Activated CD4-positive, alpha-beta T cell treated with anti-CD3 and anti-CD28 coated beads, Interleukin-10, Interleukin-2, amounts not matched to agents 100 ng/mL and 50 ng/mL, durations not matched to agents 16 hours and 8 hours (primary cell): ENCODE data around the gene CYS1.
"Not testable (repeated sequence)": the region's sequence is repeated elsewhere in the genome, so short reads cannot be mapped to it uniquely, and the experiment has no call there.

Experiments used
- DNase-seq: peaks from one replicate; pipeline ENCODE4 v3.0.0-alpha.2; 2020

Gene CYS1

GRCh38 chr2:10028988-10029874 lies 51.0 kb downstream of the CYS1 start:
- peak; percentile 25 for DNase-seq

DNA sequence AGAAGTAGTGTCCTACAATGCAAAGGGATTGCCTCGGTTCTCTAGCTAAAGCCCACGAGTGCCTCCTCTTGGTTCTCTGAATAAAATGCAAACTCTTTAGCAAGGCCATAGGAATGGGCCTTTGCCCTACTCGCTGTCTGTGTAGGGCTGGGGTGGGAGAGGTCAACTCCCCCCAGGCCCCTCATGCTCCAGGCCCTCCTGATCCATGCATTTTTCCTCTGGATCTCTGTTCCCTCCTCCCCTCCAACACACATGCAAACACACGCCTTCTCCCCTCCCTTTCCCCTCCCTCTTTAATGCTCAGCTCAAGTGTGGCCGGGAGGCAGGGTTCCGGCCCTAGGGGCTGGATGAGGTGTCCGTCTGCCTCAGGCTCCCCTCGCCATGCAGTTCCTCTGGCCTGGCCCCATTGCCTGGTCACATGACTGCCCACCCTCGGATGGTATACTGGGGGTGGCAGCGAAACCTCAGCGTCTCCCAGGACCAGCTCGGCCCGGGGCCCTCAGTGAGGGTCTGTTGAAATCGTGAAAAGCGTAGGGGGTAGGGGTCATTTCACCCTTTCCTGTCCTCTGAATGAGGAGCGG lies 51.7 kb downstream of the CYS1 start:
- DNase-seq, result no peak

DNA sequence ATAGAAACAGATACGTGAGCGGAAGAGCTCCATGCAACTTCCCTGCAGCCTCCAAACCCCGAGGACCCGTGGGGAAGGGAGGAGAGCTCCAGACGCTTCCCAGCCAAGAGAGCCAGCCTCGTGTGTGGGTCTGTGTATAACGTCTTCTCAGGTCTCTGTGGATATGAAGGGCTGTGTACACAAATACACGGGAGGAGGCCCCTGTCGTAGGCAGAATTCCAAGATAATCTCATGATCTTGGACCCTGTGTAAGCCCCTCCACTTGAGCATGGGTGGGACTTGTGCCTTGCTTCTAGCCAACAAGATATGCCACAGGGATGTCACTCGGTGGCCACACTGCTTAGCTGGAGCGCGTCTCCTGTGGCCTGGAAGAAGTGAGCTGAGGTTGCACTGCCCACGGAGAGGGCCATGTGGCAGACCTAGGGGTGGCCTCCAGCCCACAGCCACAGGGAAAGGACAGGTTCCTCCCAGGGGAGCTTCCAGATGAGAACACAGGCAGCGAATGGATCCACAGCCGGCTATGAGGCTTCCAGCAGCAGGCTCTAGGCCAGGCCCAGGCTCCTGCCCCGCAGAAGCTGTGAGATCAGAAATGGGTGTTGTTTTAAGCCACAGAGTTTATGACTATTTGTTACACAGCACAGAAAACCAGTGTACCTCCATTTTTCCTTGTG lies 52.4 kb downstream of the CYS1 start:
- no peak for DNase-seq

- no peak for DNase-seq
These were observed 53.2 kb downstream of the CYS1 start for GRCh38 chr2:10026940-10027569.

- no peak for DNase-seq
These were observed 57.1 kb downstream of the CYS1 start for GRCh38 chr2:10022966-10023662.

DNA sequence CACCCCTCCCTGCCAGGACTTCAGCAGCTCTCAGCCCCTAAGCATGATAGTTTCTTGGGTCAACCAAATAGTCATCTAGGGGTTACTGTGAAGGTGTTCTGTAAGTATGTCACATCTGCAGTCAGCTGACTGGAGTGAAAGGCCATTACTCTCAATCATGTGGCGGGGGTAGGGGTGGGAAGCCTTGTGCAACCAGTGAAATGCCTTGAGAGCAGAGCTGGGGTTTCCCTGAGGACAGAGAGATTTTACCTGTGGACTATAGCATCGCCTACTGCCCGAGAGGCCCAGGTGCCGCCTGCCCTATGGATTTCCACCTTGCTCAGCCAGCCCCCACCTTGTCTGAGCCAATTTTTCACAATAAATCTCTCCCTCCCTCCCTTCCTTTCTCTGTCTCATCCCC lies 57.8 kb downstream of the CYS1 start:
- DNase-seq, result no peak

DNA sequence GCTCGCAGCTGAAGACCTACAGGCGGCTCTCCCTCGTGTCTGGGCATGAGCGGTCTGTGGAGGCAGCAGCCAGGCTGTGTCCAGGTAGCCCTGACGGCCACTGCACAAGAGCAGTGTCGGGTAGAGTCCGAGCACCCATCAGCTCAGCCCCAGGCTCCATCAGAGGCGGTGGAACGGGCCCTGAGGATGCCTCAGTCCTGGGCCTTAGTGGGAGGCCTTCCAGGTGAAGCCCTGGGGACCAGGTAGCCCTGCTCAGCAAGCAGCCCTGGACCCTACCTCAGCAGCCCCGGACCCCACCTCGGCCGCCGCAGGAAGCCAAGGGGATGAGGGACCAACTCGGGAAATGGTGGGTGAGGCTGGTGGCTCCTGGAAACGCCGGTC lies 58.2 kb downstream of the CYS1 start:
- no peak for DNase-seq

DNA sequence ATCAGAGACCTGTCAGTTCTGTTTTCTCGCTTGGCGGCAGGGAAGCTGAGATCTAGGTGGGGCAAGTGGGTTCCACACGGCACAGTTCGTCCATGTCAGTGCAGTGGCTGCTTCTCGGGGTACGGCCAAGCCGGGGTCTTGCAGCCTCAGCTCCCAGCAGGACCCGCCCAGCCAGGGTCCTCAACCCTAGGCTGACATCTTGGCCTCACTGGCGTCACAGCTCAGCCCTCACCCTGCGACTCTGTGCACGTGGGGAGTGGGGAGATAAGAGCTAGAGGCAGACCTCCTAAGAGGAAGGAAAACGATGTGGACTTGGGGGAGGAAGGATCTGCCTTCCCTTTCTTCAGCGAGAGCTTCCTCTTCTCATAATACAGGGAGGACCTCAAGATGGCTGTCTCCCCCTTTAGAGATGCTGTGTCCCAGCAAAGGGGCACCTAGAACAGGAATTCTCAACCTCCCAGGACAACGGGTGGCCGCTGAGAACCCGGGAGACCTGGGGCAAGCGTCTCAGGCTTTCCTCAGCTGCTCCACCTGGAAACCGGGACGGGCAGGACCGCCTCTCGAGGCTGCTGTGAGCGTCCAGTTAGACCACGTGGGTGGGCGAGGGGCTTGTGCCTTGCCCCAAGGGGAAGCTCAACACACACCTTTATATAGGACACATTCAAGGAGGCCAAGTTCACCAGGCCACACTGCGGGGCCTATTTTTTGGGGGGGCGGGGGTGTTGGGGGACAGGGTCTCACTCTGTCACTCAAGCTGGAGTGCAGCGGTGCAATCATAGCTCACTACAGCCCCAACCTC lies 60.4 kb downstream of the CYS1 start:
- DNase-seq, result no peak

- no peak for DNase-seq
These were observed 61.0 kb downstream of the CYS1 start for GRCh38 chr2:10019174-10019573.

DNA sequence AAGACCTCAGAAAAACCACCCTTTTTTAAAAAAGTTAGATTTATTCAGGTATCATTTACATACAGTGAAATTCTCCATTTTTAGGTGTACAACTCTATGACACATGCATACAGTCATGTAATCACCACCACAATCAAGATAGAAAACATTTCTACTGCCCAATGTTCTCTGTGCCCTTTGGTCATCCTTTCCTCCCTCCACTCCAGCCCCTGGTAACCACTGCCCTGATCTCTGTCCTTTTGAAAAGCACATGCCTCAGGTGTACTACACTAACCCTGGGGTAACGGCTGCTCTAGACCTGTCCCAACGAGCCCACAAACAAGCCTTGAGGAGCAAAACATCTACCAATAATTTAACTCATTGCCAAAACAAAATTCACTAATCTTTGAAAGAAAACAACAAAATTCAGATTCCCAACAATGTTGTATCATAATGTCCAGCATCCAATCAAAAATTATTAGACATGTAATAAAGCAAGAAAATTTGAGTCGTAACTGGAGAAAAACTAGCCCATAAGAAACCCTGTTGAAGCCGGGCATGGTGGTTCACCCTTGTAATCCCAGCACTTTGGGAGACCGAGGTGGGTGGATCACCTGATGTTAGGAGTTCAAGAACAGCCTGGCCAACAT lies 62.8 kb downstream of the CYS1 start:
- DNase-seq, result no peak

DNA sequence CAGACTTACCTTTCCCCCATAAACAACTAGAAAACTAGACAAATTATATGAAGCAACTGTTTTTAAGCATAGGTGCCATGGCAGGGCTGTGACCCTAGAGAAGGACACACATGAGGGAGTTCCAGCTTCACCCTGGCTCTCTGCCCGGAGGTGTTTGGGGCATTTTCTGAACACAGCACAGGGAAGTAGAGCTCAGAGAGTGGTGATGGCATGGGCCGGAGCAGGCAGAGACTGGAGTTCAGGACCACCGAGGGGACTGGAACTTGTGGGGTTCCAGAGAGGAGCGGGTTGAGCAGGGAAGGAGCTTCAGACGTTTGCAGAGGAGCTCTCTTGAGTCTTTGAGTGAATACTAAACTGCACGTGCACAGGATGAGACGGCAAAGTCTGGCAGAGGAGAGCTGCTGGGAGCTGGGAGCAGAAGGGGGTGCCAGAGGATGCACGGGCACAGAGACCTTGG lies 63.4 kb downstream of the CYS1 start:
- no peak for DNase-seq

- no peak for DNase-seq
These were observed 64.0 kb downstream of the CYS1 start for GRCh38 chr2:10016001-10016801.

DNA sequence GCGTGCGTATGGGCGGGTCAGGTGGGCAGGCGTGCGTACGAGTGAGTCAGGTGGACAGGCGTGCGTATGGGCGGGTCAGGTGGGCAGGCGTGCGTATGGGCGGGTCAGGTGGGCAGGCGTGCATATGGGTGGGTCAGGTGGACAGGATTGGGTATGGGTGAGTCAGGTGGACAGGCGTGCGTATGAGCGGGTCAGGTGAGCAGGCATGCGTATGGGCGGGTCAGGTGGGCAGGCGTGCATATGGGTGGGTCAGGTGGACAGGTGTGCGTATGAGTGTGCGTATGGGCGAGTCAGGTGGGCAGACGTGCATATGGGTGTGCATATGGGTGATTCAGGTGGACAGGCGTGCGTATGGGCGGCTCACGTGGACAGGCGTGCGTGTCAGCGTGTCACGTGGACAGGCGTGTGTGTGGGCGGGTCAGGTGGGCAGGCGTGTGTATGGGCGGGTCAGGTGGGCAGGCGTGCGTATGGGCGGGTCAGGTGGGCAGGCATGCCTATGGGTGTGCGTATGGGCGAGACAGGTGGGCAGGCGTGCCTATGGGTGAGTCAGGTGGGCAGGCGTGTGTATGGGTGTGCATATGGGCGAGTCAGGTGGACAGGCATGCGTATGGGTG lies 64.7 kb downstream of the CYS1 start:
- DNase-seq, result not testable (repeated sequence)

DNA sequence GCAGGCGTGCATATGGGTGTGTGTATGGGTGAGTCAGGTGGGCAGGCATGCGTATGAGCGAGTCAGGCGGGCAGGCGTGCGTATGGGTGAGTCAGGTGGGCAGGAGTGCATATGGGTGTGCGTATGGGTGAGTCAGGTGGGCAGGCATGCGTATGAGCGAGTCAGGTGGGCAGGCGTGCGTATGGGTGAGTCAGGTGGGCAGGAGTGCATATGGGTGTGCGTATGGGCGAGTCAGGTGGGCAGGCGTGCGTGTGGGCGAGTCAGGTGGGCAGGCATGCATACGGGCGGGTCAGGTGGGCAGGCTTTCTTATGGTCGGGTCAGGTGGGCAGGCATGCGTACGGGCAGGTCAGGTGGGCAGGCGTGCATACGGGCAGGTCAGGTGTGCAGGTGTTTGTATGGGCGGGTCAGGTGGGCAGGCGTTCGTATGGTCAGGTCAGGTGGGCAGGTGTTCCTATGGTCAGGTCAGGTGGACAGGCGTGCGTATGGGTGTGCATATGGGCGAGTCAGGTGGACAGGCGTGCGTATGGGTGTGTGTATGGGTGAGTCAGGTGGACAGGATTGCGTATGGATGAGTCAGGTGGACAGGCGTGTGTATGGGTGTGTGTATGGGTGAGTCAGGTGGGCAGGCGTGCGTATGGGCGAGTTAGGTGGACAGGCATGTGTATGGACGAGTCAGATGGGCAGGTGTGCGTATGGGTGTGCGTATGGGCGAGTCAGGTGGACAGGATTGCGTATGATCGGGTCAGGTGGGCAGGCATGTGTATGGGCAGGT lies 65.6 kb downstream of the CYS1 start:
- DNase-seq, result no peak

GRCh38 chr2:10013651-10014417 lies 66.4 kb downstream of the CYS1 start:
- not testable (repeated sequence) for DNase-seq

- DNase-seq, result no peak
These were observed 67.2 kb downstream of the CYS1 start for GRCh38 chr2:10012963-10013461.

DNA sequence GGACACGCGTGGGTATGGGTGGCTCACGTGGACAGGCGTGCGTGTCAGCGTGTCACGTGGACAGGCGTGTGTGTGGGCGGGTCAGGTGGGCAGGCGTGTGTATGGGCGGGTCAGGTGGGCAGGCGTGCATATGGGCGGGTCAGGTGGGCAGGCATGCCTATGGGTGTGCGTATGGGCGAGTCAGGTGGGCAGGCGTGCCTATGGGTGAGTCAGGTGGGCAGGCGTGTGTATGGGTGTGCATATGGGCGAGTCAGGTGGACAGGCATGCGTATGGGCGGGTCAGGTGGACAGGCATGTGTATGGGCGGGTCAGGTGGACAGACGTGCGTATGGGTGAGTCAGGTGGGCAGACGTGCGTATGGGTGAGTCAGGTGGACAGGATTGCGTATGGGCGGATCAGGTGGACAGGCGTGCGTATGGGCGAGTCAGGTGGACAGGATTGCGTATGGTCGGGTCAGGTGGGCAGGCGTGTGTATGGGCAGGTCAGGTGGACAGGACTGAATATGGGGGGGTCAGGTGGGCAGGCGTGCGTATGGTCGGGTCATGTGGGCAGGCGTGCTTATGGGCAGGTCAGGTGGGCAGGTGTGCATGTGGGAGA lies 67.7 kb downstream of the CYS1 start:
- DNase-seq, result not testable (repeated sequence)
